Colonic mucosa (tissue), 4 donors: ENCODE data around the gene ORC2. TPM values are rescaled to one million over a fixed set of nuclear protein-coding genes. Genes with fewer than 3 reads are reported as not detected.

Experiments
- DNase-seq: peaks from one replicate; pipeline ENCODE4 v3.0.0-alpha.2; 2020
- H3K27ac ChIP-seq: fragments of 200-600 bp; one replicate; pipeline ENCODE4 v1.8.0; 2021
- H3K27me3 ChIP-seq: fragments of 200-600 bp; one replicate; pipeline ENCODE4 v1.8.0; 2021
- H3K36me3 ChIP-seq: fragments of 200-600 bp; one replicate; pipeline ENCODE4 v1.8.0; 2021
- H3K4me1 ChIP-seq: fragments of 200-600 bp; one replicate; pipeline ENCODE4 v1.8.0; 2021; ENCODE audit warnings: mild to moderate bottlenecking
- H3K4me3 ChIP-seq: fragments of 200-600 bp; one replicate; pipeline ENCODE4 v1.8.0; 2021
- H3K9ac ChIP-seq, 2 donors: one replicate each; pipeline ENCODE4 v1.7.0; 2013; ENCODE audit warnings: control low read depth in 2 of 2, low read depth in 2 of 2, low read length in 2 of 2
- H3K9me3 ChIP-seq: fragments of 200-600 bp; one replicate; pipeline ENCODE4 v1.8.0; 2021
- intact Hi-C: fragments of 100-400 bp; cut with DNase I; formaldehyde crosslinking; loops from one replicate; pipeline ENCODE4 v1.14.1; 2022
- total RNA-seq, 2 donors: library from RNA; stranded (reverse); fragmentation: NEBNext Ultra II Directional in 1 of 2; extraction: Animal tissue kit (Norgen Biotek cat#: 25700) in 1 of 2; gene quantifications; one replicate each; pipeline ENCODE4 v1.2.1, GENCODE V29; 2021
- TF ChIP-seq, protein P1 (sequence below): fragments of 200-600 bp; IDR thresholded peaks from one replicate; pipeline ENCODE4 v1.8.0; 2022; ENCODE audit warnings: antibody characterized with exemption, mild to moderate bottlenecking
- donor health status: healthy.
- donor health status: DM: no; HTN: no; CAD: no.
- donor health status: DM: no; HTN: no; CAD: no.

The ORC2 gene
- total RNA-seq, 2 donors from 2014 or later, result 36.4 to 39.0 TPM

DNA sequence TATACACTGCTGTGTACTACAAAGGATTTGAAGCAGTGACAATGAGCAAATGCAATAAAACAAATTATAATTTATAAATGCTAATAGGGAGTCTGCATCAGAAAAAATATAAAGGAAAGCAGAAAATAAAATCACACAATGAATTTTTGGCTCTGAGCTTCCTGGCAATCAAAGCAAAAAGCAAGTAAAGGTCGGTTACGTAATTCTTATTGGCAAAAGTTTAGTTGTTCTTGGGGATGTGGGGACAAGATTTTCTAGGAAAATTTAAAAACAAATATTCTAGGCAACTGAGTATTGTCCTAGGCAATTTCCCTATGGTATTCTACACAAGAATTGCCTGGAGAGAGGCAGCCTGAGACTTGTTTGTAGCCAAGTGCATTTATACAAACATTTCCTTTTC is 1.8 kb downstream of the ORC2 start:
- TF ChIP-seq, protein P1, sequence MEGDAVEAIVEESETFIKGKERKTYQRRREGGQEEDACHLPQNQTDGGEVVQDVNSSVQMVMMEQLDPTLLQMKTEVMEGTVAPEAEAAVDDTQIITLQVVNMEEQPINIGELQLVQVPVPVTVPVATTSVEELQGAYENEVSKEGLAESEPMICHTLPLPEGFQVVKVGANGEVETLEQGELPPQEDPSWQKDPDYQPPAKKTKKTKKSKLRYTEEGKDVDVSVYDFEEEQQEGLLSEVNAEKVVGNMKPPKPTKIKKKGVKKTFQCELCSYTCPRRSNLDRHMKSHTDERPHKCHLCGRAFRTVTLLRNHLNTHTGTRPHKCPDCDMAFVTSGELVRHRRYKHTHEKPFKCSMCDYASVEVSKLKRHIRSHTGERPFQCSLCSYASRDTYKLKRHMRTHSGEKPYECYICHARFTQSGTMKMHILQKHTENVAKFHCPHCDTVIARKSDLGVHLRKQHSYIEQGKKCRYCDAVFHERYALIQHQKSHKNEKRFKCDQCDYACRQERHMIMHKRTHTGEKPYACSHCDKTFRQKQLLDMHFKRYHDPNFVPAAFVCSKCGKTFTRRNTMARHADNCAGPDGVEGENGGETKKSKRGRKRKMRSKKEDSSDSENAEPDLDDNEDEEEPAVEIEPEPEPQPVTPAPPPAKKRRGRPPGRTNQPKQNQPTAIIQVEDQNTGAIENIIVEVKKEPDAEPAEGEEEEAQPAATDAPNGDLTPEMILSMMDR, result no peak
- Histone ChIP-seq H3K27me3 (no peaks in the 10 kb centered on the region), H3K9me3 (no peaks in the 10 kb centered on the region), H3K36me3 (no peaks in the 10 kb centered on the region), H3K4me1 (peaks cover 11% of the 10 kb centered on the region), H3K9ac (peak overlapping the region in 1 of 2 donors; percentile 91), H3K4me3 (no peak overlapping the region), H3K27ac (no peak overlapping the region)
- intact Hi-C loops, result no loop called here
- no peak for DNase-seq

GRCh38 chr2:200950378-200950777 is 13.1 kb downstream of the ORC2 start:
- Histone ChIP-seq H3K27ac (no peak overlapping the region), H3K9me3 (no peaks in the 10 kb centered on the region), H3K4me1 (no peaks in the 10 kb centered on the region), H3K9ac (no peak overlapping the region), H3K36me3 (peaks cover 9% of the 10 kb centered on the region), H3K27me3 (no peaks in the 10 kb centered on the region), H3K4me3 (no peak overlapping the region)
- no peak for DNase-seq
- intact Hi-C loops, result no loop called here
- TF ChIP-seq, protein P1, result no peak

DNA sequence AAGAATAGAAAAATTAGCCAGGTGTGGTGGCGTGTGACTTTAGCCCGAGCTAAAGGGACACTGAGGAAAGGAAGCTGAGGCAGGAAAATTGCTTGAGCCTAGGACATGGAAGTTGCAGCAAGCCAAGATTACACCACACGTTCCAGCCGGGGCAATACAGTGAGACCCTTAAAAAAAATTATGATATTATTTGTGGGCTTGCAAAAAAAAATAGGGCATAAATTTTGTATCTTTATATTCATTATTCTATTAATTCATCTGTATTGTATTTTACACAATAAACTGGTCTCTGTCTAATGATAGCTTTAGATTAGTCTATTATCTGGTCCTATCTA is 18.1 kb downstream of the ORC2 start:
- TF ChIP-seq, protein P1, result no peak
- DNase-seq, result no peak
- intact Hi-C loops, result no loop called here
- no peak overlapping the region for H3K4me3 ChIP-seq
- no peak overlapping the region for H3K9ac ChIP-seq
- H3K27ac ChIP-seq, result peak overlapping the region; percentile 42
- H3K36me3 ChIP-seq, result peaks cover 15% of the 10 kb centered on the region
- H3K27me3 ChIP-seq, result no peaks in the 10 kb centered on the region
- H3K9me3 ChIP-seq, result no peaks in the 10 kb centered on the region
- H3K4me1 ChIP-seq, result no peaks in the 10 kb centered on the region

DNA sequence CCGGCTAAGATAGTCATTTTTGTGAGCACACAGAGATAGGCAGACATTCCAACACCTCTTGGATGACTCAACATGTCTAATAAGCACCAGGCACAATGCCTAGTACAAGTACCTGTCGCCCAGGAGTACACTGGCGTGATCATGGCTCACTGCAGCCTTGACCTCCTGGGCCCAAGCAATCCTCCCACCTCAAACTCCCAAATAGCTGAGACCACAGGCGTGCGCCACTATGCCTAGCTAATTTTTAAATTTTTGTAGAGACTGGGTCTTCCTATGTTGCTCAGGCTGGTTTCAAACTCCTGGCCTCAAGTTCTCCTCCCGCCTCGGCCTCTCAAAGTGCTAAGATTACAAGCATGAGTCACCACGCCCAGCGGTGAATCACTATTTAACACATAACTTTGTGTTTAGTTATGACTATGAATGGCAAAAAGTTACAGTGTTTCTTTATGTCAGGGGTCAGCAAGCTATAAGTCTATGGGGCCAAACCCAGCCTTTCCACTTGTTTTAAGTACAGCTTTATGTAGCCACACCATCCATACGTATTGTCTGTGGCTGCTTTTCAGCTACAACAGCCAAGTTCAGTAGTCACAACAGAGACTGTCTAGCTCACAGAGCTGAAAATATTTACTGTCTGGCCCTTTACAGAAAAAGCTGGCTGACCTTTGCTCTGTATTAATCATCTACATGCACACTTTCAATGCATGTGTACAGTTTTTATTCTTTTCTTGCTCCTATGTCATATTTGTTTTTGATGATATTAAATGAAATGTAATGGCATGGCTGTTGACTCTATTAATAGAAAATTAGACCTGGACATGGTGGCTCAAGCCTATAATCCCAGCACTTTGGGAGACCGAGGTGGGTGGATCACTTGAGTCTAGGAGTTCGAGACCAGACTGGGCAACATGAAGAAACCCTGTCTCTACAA is 18.7 kb downstream of the ORC2 start:
- DNase-seq, result peak; percentile 55
- peak overlapping the region in 1 of 2 donors; percentile 34 for H3K9ac ChIP-seq
- no peaks in the 10 kb centered on the region for H3K9me3 ChIP-seq
- peaks cover 15% of the 10 kb centered on the region for H3K36me3 ChIP-seq
- peak overlapping the region; percentile 42 for H3K27ac ChIP-seq
- no peaks in the 10 kb centered on the region for H3K4me1 ChIP-seq
- H3K4me3 ChIP-seq, result no peak overlapping the region
- intact Hi-C loops, result no loop called here
- TF ChIP-seq, protein P1, result no peak
- H3K27me3 ChIP-seq, result no peaks in the 10 kb centered on the region

DNA sequence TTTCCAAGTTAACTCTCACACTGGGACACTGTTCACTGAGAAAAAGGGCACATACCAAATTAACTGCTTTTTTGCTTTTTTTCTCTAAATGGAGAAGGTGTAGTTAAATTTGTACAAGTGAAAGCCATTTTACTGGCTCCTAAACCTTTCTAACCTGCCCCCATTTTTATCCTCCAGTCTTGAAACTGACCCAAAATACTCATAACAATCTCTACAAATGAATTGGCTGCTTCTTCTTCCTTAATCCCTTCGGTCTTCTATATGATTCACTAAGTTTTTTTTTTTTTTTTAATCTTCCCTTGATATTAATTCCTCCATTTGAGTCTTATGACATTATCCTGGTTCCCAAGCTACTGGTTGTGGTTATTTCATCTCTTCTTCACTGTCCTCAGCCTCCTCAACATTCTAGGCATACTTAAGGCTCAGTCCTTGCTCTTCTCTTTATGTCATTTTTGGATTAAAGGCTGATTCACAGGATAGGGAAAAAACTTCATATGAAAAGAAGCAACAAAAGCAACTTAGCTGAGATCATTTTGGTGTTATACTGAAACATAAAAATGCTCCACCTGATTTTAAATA is 19.8 kb downstream of the ORC2 start:
- Histone ChIP-seq H3K27ac (no peak overlapping the region), H3K9me3 (no peaks in the 10 kb centered on the region), H3K4me1 (no peaks in the 10 kb centered on the region), H3K36me3 (peaks cover 15% of the 10 kb centered on the region), H3K9ac (no peak overlapping the region), H3K4me3 (no peak overlapping the region), H3K27me3 (no peaks in the 10 kb centered on the region)
- DNase-seq, result no peak
- intact Hi-C loops, result no loop called here
- TF ChIP-seq, protein P1, result no peak
